ENCODE results near the gene TFEB.
A peak's percentile ranks its signal among the peaks of the same experiment; 100 is the strongest.

TFEB gene

DNA sequence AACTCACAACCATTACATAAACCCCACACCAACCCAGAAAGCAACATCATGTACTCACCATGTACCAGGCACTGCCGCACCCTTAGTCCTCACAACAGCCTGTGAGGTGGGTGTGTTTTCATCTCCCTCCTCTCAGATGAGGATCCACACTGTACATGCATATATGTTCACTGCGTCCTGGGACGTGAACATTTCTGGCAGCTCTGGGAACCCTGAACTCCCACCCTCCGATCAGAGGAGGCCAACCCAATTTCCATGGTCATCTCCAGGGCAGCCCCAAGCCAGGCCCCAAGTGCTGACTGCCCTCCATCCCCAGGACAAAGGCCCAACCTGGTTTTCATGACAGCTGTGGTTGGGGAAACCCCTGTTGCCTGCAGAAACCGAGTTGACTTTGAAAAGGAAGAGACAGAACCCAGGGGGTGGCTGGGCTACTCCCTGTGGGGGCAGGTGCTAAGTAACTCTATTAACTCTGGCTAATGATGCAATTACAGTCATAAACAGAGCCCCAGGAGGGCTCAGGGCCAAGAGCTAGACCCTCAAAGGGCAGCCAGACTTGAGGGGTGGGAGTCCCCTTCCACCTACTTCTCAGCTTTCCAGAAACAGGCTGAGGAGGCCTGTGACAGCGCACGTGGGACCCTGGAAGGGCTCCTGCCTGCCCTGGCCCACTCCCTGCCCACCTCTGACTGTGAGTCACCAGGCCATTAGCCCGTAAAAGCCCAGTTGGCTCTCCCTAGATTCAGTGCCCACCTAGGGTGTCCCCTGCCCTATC lies 2.6 kb downstream of the TFEB start:
- peak overlapping the region; percentile 79 for H3K9ac ChIP-seq (ENCODE audit: low read length)
- peak overlapping the region; percentile 78 for H3K4me3 ChIP-seq (ENCODE audit: low read length)
- no peaks in the 10 kb centered on the region for H3K27me3 ChIP-seq (ENCODE audit: control insufficient read depth, insufficient read depth, low read length)
- H3K36me3 ChIP-seq (ENCODE audit: control insufficient read depth, insufficient read depth, low read length) = no peaks in the 10 kb centered on the region
- no peaks in the 10 kb centered on the region for H3K9me3 ChIP-seq (ENCODE audit: control insufficient read depth, low read length)
- H3K4me1 ChIP-seq (ENCODE audit: control insufficient read depth, insufficient read depth, low read length) = peaks cover 60% of the 10 kb centered on the region

DNA sequence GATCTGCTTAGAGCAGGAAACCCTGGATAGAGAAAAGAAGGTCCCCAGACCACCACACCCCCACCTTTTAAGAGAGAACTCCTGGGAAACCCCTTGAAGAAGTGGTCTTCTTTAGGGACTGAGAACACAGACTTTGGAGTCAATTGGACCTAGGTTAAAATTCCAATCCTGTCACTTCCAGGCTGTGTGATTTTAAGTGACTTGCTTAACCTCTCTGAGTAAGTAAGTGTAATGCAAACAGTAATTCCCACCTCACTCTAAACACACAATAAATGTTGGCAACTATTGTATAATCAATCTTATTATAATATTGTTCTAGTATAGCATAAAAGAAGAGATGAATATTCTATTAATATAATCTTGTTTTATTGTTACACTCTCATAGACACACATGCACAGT lies 3.3 kb downstream of the TFEB start:
- no peaks in the 10 kb centered on the region for H3K36me3 ChIP-seq (ENCODE audit: control insufficient read depth, insufficient read depth, low read length)
- H3K4me3 ChIP-seq (ENCODE audit: low read length) = no peak overlapping the region
- no peak overlapping the region for H3K9ac ChIP-seq (ENCODE audit: low read length)
- no peaks in the 10 kb centered on the region for H3K9me3 ChIP-seq (ENCODE audit: control insufficient read depth, low read length)
- peaks cover 58% of the 10 kb centered on the region for H3K4me1 ChIP-seq (ENCODE audit: control insufficient read depth, insufficient read depth, low read length)
- no peaks in the 10 kb centered on the region for H3K27me3 ChIP-seq (ENCODE audit: control insufficient read depth, insufficient read depth, low read length)

DNA sequence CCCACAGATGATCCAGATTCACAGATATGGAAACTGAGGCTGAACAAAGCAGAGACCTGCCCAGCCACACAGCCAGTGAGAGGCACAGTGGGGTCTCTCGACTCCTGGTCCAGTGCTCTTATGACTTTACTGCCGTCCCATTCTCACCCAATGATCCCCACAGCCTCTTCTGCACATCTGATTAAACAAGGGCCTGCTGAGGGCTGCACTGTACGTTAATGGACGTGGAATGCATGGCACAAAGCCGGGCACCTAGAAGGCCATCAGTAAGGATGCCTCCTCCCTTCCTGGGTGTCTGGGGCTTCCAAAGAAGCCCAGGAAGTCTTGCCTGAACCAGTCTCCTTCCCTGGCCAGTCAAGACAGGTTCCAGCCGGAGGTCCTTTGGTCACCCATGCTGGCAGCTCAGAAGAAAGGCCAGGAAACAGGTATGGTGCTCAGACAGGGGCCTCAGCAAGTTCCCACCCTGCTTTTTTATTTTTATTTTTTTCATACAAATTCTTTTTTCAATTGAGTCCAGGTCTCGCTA lies 3.8 kb downstream of the TFEB start:
- Histone ChIP-seq H3K9ac (ENCODE audit: low read length) (no peak overlapping the region), H3K36me3 (ENCODE audit: control insufficient read depth, insufficient read depth, low read length) (no peaks in the 10 kb centered on the region), H3K27me3 (ENCODE audit: control insufficient read depth, insufficient read depth, low read length) (no peaks in the 10 kb centered on the region), H3K9me3 (ENCODE audit: control insufficient read depth, low read length) (no peaks in the 10 kb centered on the region), H3K4me3 (ENCODE audit: low read length) (no peak overlapping the region), H3K4me1 (ENCODE audit: control insufficient read depth, insufficient read depth, low read length) (peaks cover 54% of the 10 kb centered on the region)

DNA sequence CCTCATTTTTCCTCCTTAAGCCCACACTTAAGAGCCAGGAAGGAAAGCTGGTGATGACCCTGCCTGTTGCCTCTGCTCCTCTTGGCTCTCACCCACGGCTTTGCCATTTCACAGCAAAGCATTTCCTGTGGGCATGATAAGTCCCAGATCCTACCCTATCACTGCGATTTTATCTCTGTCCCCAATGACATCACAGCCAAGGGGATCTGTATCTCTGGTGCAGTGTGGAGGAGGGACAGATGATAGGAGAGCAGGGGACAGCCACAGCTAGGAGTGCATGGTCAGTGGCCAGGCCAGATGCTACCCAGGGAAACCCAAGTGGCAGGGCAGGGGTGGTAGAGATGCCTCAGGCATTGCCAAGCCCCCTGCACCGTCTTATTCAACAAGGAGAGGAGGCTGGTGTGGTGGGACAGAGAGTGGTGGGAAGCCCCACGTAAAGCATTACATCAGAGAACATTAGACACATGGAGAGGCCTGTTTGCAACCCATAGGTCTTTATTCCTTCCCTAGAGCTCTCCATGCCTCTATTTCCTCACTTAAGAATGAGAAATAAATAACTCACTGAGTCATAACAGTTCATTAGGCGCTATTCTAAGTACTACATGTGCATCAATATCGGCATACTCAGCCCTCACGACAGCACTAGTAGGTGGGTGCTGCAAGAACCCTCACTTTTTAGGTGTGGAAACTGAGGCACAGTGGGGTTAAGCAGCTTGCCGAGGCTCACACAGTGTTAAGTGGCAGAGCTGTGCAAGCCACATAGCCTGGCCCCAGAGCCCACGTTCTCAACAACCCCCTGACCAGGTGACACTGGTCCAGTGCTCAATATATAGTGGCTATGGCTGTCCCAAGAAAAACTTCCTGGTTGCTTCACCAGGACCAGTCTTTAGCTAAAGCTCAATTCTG lies 4.6 kb downstream of the TFEB start:
- Histone ChIP-seq H3K4me3 (ENCODE audit: low read length) (no peak overlapping the region), H3K4me1 (ENCODE audit: control insufficient read depth, insufficient read depth, low read length) (peaks cover 46% of the 10 kb centered on the region), H3K27me3 (ENCODE audit: control insufficient read depth, insufficient read depth, low read length) (no peaks in the 10 kb centered on the region), H3K9ac (ENCODE audit: low read length) (peak overlapping the region; percentile 5), H3K9me3 (ENCODE audit: control insufficient read depth, low read length) (no peaks in the 10 kb centered on the region), H3K36me3 (ENCODE audit: control insufficient read depth, insufficient read depth, low read length) (no peaks in the 10 kb centered on the region)

DNA sequence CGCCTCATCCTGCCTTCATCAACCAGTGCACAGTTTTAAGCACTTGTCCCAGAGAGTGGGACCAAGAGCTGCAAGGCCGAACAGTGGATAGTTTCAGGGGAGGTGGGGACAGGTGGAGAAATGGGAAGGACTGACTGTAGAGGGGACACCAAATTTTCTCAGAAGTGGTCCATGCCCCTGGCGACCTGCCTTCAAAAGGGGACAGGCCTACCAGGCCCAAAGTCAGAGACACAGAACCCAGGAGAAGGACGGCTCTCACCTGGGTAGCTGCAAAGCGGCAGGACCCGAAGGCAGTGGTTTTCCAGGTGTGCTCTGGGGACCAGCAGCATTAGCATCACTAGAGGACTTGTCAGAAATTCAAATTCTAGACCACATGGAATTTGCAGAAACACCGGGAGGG lies 5.8 kb downstream of the TFEB start:
- peaks cover 51% of the 10 kb centered on the region for H3K4me1 ChIP-seq (ENCODE audit: control insufficient read depth, insufficient read depth, low read length)
- H3K9ac ChIP-seq (ENCODE audit: low read length) = no peak overlapping the region

DNA sequence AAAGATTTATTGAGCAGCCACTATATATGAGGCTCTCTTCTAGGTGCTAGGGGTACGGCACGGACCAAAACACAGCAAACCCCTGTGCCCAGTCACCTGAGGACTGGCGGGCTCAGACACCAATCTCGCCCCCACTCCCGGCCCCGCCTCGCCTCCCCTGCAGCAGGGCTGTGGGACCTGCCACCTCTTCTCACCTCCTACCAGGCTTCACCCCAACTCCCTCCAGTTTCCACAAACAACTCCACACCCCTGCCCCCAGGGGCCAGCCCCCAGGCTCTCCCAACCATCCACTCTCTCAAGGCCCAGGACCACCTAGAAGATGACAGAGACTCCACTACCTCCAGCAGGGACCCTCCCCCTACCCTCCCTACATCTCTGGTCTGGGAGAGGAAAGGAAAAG lies 6.5 kb downstream of the TFEB start:
- H3K9ac ChIP-seq (ENCODE audit: low read length) = peak overlapping the region; percentile 23
- H3K4me3 ChIP-seq (ENCODE audit: low read length) = no peak overlapping the region
- no peaks in the 10 kb centered on the region for H3K27me3 ChIP-seq (ENCODE audit: control insufficient read depth, insufficient read depth, low read length)
- no peaks in the 10 kb centered on the region for H3K36me3 ChIP-seq (ENCODE audit: control insufficient read depth, insufficient read depth, low read length)
- peaks cover 55% of the 10 kb centered on the region for H3K4me1 ChIP-seq (ENCODE audit: control insufficient read depth, insufficient read depth, low read length)
- H3K9me3 ChIP-seq (ENCODE audit: control insufficient read depth, low read length) = no peaks in the 10 kb centered on the region

More for the DNA sequence above, 5.8 kb downstream of the TFEB start:
- Histone ChIP-seq H3K36me3 (ENCODE audit: control insufficient read depth, insufficient read depth, low read length) (no peaks in the 10 kb centered on the region), H3K27me3 (ENCODE audit: control insufficient read depth, insufficient read depth, low read length) (no peaks in the 10 kb centered on the region), H3K9me3 (ENCODE audit: control insufficient read depth, low read length) (no peaks in the 10 kb centered on the region), H3K4me3 (ENCODE audit: low read length) (no peak overlapping the region)

DNA sequence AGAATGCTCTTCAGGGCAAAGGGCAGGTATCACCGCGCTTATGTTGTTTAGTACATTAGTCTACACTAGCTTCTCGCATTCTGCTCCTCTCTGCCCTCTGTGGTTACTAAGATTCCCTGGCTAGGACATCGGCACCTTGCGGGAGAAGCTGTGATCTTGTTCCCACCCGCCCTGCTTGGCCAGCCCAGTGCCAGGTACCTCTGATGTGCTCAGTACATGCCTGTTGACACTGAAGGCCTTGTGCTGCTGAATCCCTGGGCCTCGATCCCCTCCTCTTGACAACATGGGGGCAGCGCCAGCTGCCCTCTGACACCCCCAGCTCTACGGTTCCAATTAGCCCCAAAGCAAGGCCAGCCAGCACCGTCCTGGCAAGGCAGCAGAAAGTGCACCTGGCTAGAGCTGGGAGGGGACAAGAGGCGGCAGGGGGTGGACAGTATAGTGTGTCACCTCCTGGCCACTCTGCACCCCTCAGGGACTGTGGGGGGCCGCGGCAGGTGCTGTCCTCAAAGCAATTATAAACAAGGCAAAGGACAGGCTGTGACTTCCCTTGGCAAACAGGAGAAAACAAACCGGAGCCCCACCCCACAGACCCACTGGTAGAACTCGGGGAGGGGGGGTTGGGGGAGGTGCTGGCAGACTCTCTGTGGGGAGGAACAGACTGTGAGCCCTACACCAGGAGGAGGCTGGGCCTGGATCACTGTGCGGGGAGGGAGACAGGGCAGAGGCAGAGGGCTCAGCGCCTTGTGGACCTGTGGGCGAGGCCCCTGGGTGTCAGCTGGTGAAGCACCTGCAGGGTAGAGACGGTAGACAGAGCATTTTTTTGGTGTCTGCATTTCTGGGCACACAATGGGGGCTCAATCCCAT lies 7.1 kb downstream of the TFEB start:
- no peak overlapping the region for H3K4me3 ChIP-seq (ENCODE audit: low read length)
- H3K9ac ChIP-seq (ENCODE audit: low read length) = peak overlapping the region; percentile 40
- peaks cover 53% of the 10 kb centered on the region for H3K4me1 ChIP-seq (ENCODE audit: control insufficient read depth, insufficient read depth, low read length)

DNA sequence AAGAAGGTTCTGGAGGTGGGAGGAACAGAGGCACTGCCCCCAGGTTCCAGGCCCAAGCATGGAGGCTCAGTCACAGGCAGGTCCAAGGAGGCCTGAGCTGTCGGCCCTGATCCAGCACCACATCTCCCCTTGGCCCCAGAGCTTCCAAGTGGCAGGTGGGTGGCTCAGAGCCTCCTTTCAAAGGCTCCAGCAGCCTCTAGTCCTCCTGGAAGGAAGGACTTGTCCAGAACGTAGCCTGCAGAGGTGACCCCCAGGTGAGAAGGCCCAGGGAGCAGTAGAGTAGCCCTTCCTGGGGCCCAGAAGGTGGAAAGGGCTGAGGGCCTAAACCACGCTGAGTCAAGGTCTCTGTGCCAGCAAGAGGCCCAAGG lies 7.7 kb downstream of the TFEB start:
- Histone ChIP-seq H3K9me3 (ENCODE audit: control insufficient read depth, low read length) (no peaks in the 10 kb centered on the region), H3K4me3 (ENCODE audit: low read length) (no peak overlapping the region), H3K4me1 (ENCODE audit: control insufficient read depth, insufficient read depth, low read length) (peaks cover 52% of the 10 kb centered on the region), H3K36me3 (ENCODE audit: control insufficient read depth, insufficient read depth, low read length) (no peaks in the 10 kb centered on the region), H3K27me3 (ENCODE audit: control insufficient read depth, insufficient read depth, low read length) (no peaks in the 10 kb centered on the region), H3K9ac (ENCODE audit: low read length) (peak overlapping the region; percentile 40)

More for the DNA sequence above, 7.1 kb downstream of the TFEB start:
- Histone ChIP-seq H3K36me3 (ENCODE audit: control insufficient read depth, insufficient read depth, low read length) (no peaks in the 10 kb centered on the region), H3K9me3 (ENCODE audit: control insufficient read depth, low read length) (no peaks in the 10 kb centered on the region), H3K27me3 (ENCODE audit: control insufficient read depth, insufficient read depth, low read length) (no peaks in the 10 kb centered on the region)

DNA sequence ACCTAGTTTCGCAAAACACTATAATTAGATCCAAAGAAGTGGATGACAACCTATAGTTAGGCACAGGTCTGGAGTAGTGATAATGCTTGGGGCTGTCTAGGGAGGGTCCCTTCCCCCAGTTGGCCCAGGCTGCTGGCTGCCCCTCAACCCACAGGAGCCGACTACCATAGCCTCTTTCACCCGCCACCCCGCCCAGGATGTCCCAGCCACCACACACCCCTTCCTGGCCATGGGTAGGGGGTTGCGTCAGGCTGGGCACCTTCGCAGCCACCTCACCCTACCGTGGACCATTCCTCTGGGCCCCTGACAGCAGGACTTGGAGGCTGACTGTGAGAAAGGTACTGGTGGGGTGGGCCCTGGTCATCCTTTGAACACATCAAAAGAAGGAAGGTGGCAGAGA lies 8.5 kb downstream of the TFEB start:
- H3K27me3 ChIP-seq (ENCODE audit: control insufficient read depth, insufficient read depth, low read length) = no peaks in the 10 kb centered on the region
- no peaks in the 10 kb centered on the region for H3K36me3 ChIP-seq (ENCODE audit: control insufficient read depth, insufficient read depth, low read length)
- H3K4me3 ChIP-seq (ENCODE audit: low read length) = no peak overlapping the region
- no peak overlapping the region for H3K9ac ChIP-seq (ENCODE audit: low read length)
- peaks cover 48% of the 10 kb centered on the region for H3K4me1 ChIP-seq (ENCODE audit: control insufficient read depth, insufficient read depth, low read length)
- H3K9me3 ChIP-seq (ENCODE audit: control insufficient read depth, low read length) = no peaks in the 10 kb centered on the region

DNA sequence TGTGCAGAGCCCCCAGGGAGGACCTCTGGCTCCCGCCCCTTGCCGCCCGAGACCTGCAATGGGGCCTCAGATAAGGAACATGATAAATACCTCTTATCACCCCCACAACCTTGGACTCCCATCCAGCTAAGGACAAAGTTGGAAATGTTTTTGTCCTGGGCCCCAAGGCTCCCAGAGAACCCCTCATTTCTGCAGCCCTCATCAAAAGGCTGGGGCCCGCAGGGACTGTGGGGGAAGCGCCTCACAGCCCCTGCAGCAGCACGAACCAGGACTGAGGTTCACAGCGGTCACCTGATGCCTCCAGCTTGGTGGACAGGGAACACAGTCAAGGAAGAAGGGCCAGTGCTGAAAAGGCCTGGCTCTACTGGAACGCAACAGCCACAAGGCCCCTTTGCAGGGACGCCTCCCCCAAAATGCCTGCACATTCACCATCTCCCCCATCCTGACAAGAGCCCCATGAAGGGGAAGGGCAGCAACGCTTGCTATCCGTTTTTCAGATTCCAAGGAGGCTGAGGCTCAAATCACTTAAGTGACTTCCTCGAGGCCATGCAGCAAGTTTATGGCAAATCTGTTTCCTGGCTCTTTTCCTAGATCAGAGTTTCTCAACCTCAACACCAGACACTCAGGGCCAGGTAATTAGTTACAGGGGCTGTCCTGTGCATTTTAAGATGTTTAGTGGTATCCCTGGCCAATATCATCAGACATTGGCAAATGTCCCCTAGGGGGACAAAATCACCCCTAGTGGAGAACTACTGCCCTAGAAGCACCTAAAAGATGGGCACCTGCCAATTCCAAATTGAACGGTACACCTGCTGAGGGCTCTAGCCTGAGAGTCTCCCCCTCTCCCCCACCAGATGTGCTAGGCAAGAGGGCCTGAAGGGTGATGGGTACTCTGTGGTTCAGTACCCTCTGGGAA lies 10.6 kb downstream of the TFEB start:
- Histone ChIP-seq H3K9me3 (ENCODE audit: control insufficient read depth, low read length) (no peaks in the 10 kb centered on the region), H3K9ac (ENCODE audit: low read length) (no peak overlapping the region), H3K27me3 (ENCODE audit: control insufficient read depth, insufficient read depth, low read length) (no peaks in the 10 kb centered on the region), H3K36me3 (ENCODE audit: control insufficient read depth, insufficient read depth, low read length) (no peaks in the 10 kb centered on the region), H3K4me1 (ENCODE audit: control insufficient read depth, insufficient read depth, low read length) (peaks cover 42% of the 10 kb centered on the region), H3K4me3 (ENCODE audit: low read length) (no peak overlapping the region)

DNA sequence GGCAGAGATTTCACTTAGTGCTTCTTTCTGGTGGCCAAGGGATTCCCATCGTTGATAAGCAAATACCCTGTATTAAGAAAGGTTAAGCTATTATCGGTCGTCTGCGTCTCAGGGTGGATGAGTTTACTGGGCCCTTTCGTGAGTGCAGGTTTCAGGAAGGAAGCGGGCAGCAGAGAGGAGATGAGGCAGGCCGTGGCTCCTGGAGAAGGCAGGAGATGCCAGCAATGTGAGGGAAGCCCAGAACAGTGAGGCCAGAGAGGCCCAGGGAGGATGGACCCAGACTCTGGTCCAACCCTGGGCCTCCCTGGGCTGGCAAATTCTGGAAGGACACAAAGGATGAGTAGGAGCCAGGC lies 11.2 kb downstream of the TFEB start:
- Histone ChIP-seq H3K36me3 (ENCODE audit: control insufficient read depth, insufficient read depth, low read length) (no peaks in the 10 kb centered on the region), H3K4me3 (ENCODE audit: low read length) (no peak overlapping the region), H3K4me1 (ENCODE audit: control insufficient read depth, insufficient read depth, low read length) (peaks cover 37% of the 10 kb centered on the region), H3K9ac (ENCODE audit: low read length) (no peak overlapping the region), H3K9me3 (ENCODE audit: control insufficient read depth, low read length) (no peaks in the 10 kb centered on the region), H3K27me3 (ENCODE audit: control insufficient read depth, insufficient read depth, low read length) (no peaks in the 10 kb centered on the region)

Data from mucosa of stomach (tissue), 1 donor.